HepG2 (cell line): Measurements from ENCODE around the gene CDC42EP5. TPM values are rescaled to one million over a fixed set of nuclear protein-coding genes. Genes with fewer than 3 reads are reported as not detected.

Experiments used
- CHCHD3 ChIP-seq: sonication (generic); formaldehyde crosslinking; IDR thresholded peaks from 2 replicates; pipeline ENCODE4 v1.8.0; 2022; ENCODE audit warnings: mild to moderate bottlenecking, missing genetic modification reagents, moderate library complexity
- HNF4A ChIP-seq: sonication (generic); formaldehyde crosslinking; IDR thresholded peaks from 2 replicates; pipeline ENCODE4 v1.4.0; 2020; ENCODE audit warnings: missing genetic modification reagents
- MAFG ChIP-seq: sonication (generic); formaldehyde crosslinking; IDR thresholded peaks from 2 replicates; pipeline ENCODE4 v1.5.1; 2020; ENCODE audit warnings: mild to moderate bottlenecking, missing genetic modification reagents
- MED13 ChIP-seq: sonication (generic); formaldehyde crosslinking; IDR thresholded peaks from 2 replicates; pipeline ENCODE4 v1.5.0; 2020; ENCODE audit warnings: missing genetic modification reagents
- MEIS2 ChIP-seq: sonication (generic); formaldehyde crosslinking; IDR thresholded peaks from 2 replicates; pipeline ENCODE4 v1.9.0; 2021; ENCODE audit warnings: mild to moderate bottlenecking, missing genetic modification reagents
- MTA1 ChIP-seq: sonication (generic); formaldehyde crosslinking; IDR thresholded peaks from 2 replicates; pipeline ENCODE4 v1.4.0; 2020; ENCODE audit warnings: missing genetic modification reagents, mild to moderate bottlenecking, borderline replicate concordance
- MTERF4 ChIP-seq: sonication (generic); formaldehyde crosslinking; IDR thresholded peaks from 2 replicates; pipeline ENCODE4 v1.8.0; 2023; ENCODE audit warnings: mild to moderate bottlenecking, missing genetic modification reagents
- NFE2L2 ChIP-seq: fragments of 150-350 bp; IDR thresholded peaks from 2 replicates; pipeline ENCODE4 v1.6.1; 2014; ENCODE audit warnings: low read length
- PHF8 ChIP-seq: sonication (generic); formaldehyde crosslinking; IDR thresholded peaks from 2 replicates; pipeline ENCODE4 v1.5.0; 2020; ENCODE audit warnings: missing genetic modification reagents
- RFX1 ChIP-seq: fragments of 450-650 bp; IDR thresholded peaks from 2 replicates; pipeline ENCODE4 v1.6.1; 2017
- SP140L ChIP-seq: sonication (generic); formaldehyde crosslinking; IDR thresholded peaks from 2 replicates; pipeline ENCODE4 v1.4.0; 2020; ENCODE audit warnings: missing genetic modification reagents, borderline replicate concordance
- THAP7 ChIP-seq: sonication (generic); formaldehyde crosslinking; IDR thresholded peaks from 2 replicates; pipeline ENCODE4 v1.8.1; 2023; ENCODE audit warnings: mild to moderate bottlenecking, missing genetic modification reagents
- ZFP91 ChIP-seq: sonication (generic); formaldehyde crosslinking; IDR thresholded peaks from 2 replicates; pipeline ENCODE4 v1.9.0; 2022; ENCODE audit warnings: missing genetic modification reagents, mild to moderate bottlenecking, borderline replicate concordance
- ZGPAT ChIP-seq: IDR thresholded peaks from 2 replicates; pipeline ENCODE4 v1.6.1; 2016; ENCODE audit warnings: mild to moderate bottlenecking
- ZNF710 ChIP-seq: sonication (generic); formaldehyde crosslinking; IDR thresholded peaks from 2 replicates; pipeline ENCODE4 v1.5.0; 2020; ENCODE audit warnings: mild to moderate bottlenecking, missing genetic modification reagents, borderline replicate concordance
- ZNF770 ChIP-seq: sonication (generic); formaldehyde crosslinking; IDR thresholded peaks from 2 replicates; pipeline ENCODE4 v1.5.0; 2020; ENCODE audit warnings: mild to moderate bottlenecking, missing genetic modification reagents
- polyA plus RNA-seq, 8 experiments: library from polyadenylated mRNA; depleted of rRNA in 3 of 8; stranded (reverse) in 7 of 8; unstranded in 1 of 8; fragments of >200 nt; fragmentation: Illumina TruSeq in 4 of 8; extraction: Trizol in 4 of 8; gene quantifications; 2 replicates each; pipeline versions ENCODE4 v1.2.1 to v1.2.3, GENCODE V29; 2011 to 2016; ENCODE audit warnings: low read depth in 4 of 8, missing spikeins in 1 of 8, mixed read lengths in 1 of 8; ENCODE audit not compliant: insufficient read depth in 1 of 8
- total RNA-seq, 5 experiments: library from RNA; depleted of rRNA; stranded (reverse); fragments of >200 nt; fragmentation: Illumina TruSeq; extraction: Trizol; gene quantifications; 2 replicates each; pipeline ENCODE4 v1.2.3, GENCODE V29; 2016; ENCODE audit warnings: low read depth in 1 of 5

The CDC42EP5 gene
- total and polyA plus RNA-seq, 2 of the 13 experiments (the other 11 are each of a cell fraction or from before 2014, with no cell fraction given): 0.41 to 1.6 TPM

GRCh38 chr19:54464630-54465425 is 8.3 kb downstream of the CDC42EP5 start (continued):
- TF ChIP-seq MTA1 (CRISPR knock-in tag) (peak; percentile 73), MAFG (CRISPR knock-in tag) (no peak), ZFP91 (CRISPR knock-in tag) (peak; percentile 100), ZNF770 (CRISPR knock-in tag) (0 out of 2 replicates have a peak, but pooled peaks have one; percentile 24), NFE2L2 (no peak), PHF8 (CRISPR knock-in tag) (peak; percentile 71), MED13 (CRISPR knock-in tag) (no peak), RFX1 (no peak), MEIS2 (CRISPR knock-in tag) (peak; percentile 31; the same call in 1 of the 2 replicates), ZGPAT (CRISPR knock-in tag) (peak; percentile 70), ZNF710 (CRISPR knock-in tag) (0 out of 2 replicates have a peak, but pooled peaks have one; percentile 60), SP140L (no peak), HNF4A (CRISPR knock-in tag) (peak; percentile 65; the same call in 1 of the 2 replicates), CHCHD3 (CRISPR knock-in tag) (no peak), MTERF4 (no peak), THAP7 (CRISPR knock-in tag) (0 out of 2 replicates have a peak, but pooled peaks have one; percentile 74)
